Gastrocnemius medialis (tissue), 4 donors: ENCODE data around the gene CFAP97D2. TPM values are rescaled to one million over a fixed set of nuclear protein-coding genes. Genes with fewer than 3 reads are reported as not detected.
"Not testable (repeated sequence)": the region's sequence is repeated elsewhere in the genome, so short reads cannot be mapped to it uniquely, and the experiment has no call there.

Source experiments
- ATAC-seq, 2 donors: fragments of 150-250 bp; one replicate each; pipeline ENCODE4 v1.9.1; 2016
- DNase-seq, 2 donors: peaks; one replicate each; pipeline ENCODE4 v3.0.0-alpha.2; 2019
- H3K27ac ChIP-seq, 4 donors: fragments of 200-600 bp; sonication (generic); 1 replicate in 1 of 4; 2 replicates in 3 of 4; pipeline ENCODE4 v1.5.1; 2016 to 2018; ENCODE audit warnings: mild to moderate bottlenecking in 2 of 4, moderate library complexity in 1 of 4
- H3K27me3 ChIP-seq, 3 donors: fragments of 200-600 bp; sonication (generic) in 2 of 3; 1 replicate in 1 of 3; 2 replicates in 2 of 3; pipeline versions ENCODE4 v1.5.1 to v1.6.0; 2016 to 2019; ENCODE audit warnings: mild to moderate bottlenecking in 1 of 3, moderate library complexity in 1 of 3
- H3K36me3 ChIP-seq, 2 donors: fragments of 200-600 bp; sonication (generic) in 1 of 2; one replicate each; pipeline ENCODE4 v1.5.1; 2017 to 2018
- H3K4me1 ChIP-seq, 2 donors: fragments of 200-600 bp; sonication (generic) in 1 of 2; one replicate each; pipeline ENCODE4 v1.5.1; 2016 to 2017; ENCODE audit warnings: mild to moderate bottlenecking in 2 of 2
- H3K4me3 ChIP-seq, 4 donors: fragments of 200-600 bp; sonication (generic) in 3 of 4; 1 replicate in 1 of 4; 2 replicates in 3 of 4; pipeline ENCODE4 v1.5.1; 2016 to 2019; ENCODE audit warnings: mild to moderate bottlenecking in 2 of 4
- H3K9me3 ChIP-seq, 3 donors: fragments of 200-600 bp; sonication (generic) in 2 of 3; 1 replicate in 1 of 3; 2 replicates in 2 of 3; pipeline ENCODE4 v1.5.1; 2016 to 2019
- POLR2A ChIP-seq, 2 donors: fragments of 450-650 bp; IDR thresholded peaks; one replicate each; pipeline ENCODE4 v1.6.1; 2017; ENCODE audit warnings: antibody characterized with exemption in 2 of 2, mild to moderate bottlenecking in 2 of 2, moderate library complexity in 2 of 2
- in situ Hi-C, 4 donors: fragments of 200-750 bp; cut with MboI; loops; one replicate each; pipeline versions ENCODE4 v1.15.0 to v1.8.0; 2017; ENCODE audit warnings: low sequenced_read_pairs in 4 of 4
- intact Hi-C: fragments of 100-400 bp; cut with DNase I; formaldehyde crosslinking; loops from one replicate; pipeline ENCODE4 v1.15.1; 2023; ENCODE audit warnings: low total_unique reads
- total RNA-seq, 4 donors: library from RNA; depleted of rRNA; stranded (reverse); fragments of >200 nt; gene quantifications; one replicate each; pipeline versions ENCODE4 v1.1.0 to v1.2.3, GENCODE V29; 2016
- TF ChIP-seq, protein P1 (sequence below), 5 experiments: fragments of 450-650 bp in 3 of 5; fragments of 200-600 bp in 2 of 5; sonication (generic) in 2 of 5; IDR thresholded peaks in 4 of 5; conservative IDR thresholded peaks in 1 of 5; 1 replicate in 4 of 5; 2 replicates in 1 of 5; pipeline ENCODE4 v1.5.1; 2016 to 2019; ENCODE audit warnings: antibody characterized with exemption in 5 of 5, mild to moderate bottlenecking in 3 of 5, moderate library complexity in 3 of 5

The CFAP97D2 gene
- total RNA-seq, 4 donors from 2014 or later, result not detected

DNA sequence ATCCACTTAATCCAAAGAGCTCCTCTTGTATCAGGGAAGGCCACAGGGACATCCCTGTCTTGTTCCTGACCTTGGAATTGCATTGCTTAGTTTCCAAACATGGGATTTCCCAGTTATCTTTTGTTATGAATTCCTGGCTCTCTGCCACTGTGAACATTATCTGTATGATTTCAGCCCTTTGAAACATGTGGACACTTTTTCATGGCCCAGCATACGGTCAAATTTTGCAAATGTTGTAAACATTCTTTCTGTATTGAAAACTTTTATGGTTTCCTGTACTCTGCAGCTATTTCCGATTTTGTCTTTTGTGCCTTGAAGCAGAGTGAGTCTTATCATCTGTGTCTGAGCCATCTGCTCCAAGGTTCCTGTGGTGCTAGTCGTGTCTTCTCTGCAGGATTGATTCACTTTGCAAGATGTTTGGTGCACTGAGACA is 4.5 kb upstream of the CFAP97D2 start:
- TF ChIP-seq, protein P1, sequence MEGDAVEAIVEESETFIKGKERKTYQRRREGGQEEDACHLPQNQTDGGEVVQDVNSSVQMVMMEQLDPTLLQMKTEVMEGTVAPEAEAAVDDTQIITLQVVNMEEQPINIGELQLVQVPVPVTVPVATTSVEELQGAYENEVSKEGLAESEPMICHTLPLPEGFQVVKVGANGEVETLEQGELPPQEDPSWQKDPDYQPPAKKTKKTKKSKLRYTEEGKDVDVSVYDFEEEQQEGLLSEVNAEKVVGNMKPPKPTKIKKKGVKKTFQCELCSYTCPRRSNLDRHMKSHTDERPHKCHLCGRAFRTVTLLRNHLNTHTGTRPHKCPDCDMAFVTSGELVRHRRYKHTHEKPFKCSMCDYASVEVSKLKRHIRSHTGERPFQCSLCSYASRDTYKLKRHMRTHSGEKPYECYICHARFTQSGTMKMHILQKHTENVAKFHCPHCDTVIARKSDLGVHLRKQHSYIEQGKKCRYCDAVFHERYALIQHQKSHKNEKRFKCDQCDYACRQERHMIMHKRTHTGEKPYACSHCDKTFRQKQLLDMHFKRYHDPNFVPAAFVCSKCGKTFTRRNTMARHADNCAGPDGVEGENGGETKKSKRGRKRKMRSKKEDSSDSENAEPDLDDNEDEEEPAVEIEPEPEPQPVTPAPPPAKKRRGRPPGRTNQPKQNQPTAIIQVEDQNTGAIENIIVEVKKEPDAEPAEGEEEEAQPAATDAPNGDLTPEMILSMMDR (IDR thresholded peaks at IDR 0.05 in 4 of 5, conservative IDR thresholded peaks at IDR 0.05 in 1 of 5), result no peak
- TF ChIP-seq POLR2A (IDR thresholded peaks at IDR 0.05), result no peak
- H3K36me3 ChIP-seq, result no peaks in the 10 kb centered on the region
- peaks cover 7 to 15% (median 12%) of the 10 kb centered on the region in 3 donors for H3K27me3 ChIP-seq
- H3K9me3 ChIP-seq, result no peaks in the 10 kb centered on the region
- H3K27ac ChIP-seq, result no peak overlapping the region
- in situ Hi-C loops, result no loop called here
- H3K4me1 ChIP-seq, result no peaks in the 10 kb centered on the region
- DNase-seq (no peak), ATAC-seq (no peak)
- no peak overlapping the region for H3K4me3 ChIP-seq
- intact Hi-C loops, result no loop called here

DNA sequence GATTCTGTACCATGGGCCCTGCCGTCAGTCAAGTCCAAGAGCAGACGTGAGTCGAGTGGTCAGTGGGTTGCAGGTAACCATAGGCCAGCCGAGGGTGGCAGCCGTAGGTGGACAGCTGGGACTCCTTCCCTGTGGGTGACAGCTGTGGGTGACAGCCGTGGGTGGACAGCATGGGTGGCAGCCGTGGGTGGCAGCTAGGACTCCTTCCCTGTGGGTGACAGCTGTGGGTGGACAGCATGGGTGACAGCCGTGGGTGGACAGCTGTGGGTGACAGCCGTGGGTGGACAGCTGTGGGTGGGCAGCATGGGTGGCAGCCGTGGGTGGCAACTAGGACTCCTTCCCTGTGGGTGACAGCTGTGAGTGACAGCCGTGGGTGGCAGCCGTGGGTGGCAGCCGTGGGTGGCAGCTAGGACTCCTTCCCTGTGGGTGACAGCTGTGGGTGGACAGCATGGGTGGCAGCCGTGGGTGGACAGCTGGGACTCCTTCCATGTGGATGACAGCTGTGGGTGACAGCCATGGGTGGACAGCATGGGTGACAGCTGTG is 2.6 kb upstream of the CFAP97D2 start:
- in situ Hi-C loops, H3K4me1 ChIP-seq, H3K4me3 ChIP-seq, intact Hi-C loops, ATAC-seq, DNase-seq, H3K36me3 ChIP-seq, H3K27ac ChIP-seq, H3K9me3 ChIP-seq: not testable (repeated sequence)
- H3K27me3 ChIP-seq, result peaks cover 7 to 20% (median 15%) of the 10 kb centered on the region in 3 donors

DNA sequence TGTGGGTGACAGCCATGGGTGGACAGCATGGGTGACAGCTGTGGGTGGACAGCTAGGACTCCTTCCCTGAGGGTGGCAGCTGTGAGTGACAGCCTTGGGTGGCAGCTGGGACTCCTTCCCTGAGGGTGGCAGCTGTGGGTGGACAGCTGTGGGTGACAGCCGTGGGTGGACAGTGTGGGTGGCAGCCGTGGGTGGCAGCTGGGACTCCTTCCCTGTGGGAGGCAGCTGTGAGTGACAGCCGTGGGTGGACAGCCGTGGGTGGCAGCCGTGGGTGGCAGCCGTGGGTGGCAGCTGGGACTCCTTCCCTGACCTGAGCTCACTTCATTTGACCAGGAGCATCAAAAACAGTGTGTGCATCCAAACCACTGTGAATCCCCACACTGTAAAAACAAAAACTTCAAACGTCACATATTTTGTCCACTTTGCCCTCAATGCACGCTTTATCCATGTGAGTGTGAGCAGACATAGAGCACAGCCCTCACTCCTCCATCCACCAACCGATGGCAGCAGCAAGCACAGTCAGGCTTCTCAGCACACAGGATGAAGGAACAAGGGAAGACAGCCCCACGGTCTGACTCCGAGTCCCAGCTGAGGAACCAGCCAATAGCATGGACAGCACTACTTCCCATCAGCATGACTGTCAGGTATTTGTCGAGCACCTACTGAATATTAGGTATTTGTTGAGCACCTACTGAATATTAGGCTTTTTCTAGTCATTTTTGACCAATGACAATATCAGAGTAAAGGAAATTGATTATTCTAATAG is 1.6 kb upstream of the CFAP97D2 start:
- H3K4me1 ChIP-seq, result no peaks in the 10 kb centered on the region
- H3K27ac ChIP-seq, result no peak overlapping the region
- intact Hi-C loops, result no loop called here
- no peak overlapping the region for H3K4me3 ChIP-seq
- H3K36me3 ChIP-seq, result no peaks in the 10 kb centered on the region
- DNase-seq (no peak), ATAC-seq (no peak)
- in situ Hi-C loops, result no loop called here
- no peaks in the 10 kb centered on the region for H3K9me3 ChIP-seq
- H3K27me3 ChIP-seq, result peaks cover 7 to 20% (median 15%) of the 10 kb centered on the region in 3 donors
- TF ChIP-seq POLR2A (IDR thresholded peaks at IDR 0.05), result no peak
- TF ChIP-seq, protein P1 (IDR thresholded peaks at IDR 0.05 in 4 of 5, conservative IDR thresholded peaks at IDR 0.05 in 1 of 5), result no peak

DNA sequence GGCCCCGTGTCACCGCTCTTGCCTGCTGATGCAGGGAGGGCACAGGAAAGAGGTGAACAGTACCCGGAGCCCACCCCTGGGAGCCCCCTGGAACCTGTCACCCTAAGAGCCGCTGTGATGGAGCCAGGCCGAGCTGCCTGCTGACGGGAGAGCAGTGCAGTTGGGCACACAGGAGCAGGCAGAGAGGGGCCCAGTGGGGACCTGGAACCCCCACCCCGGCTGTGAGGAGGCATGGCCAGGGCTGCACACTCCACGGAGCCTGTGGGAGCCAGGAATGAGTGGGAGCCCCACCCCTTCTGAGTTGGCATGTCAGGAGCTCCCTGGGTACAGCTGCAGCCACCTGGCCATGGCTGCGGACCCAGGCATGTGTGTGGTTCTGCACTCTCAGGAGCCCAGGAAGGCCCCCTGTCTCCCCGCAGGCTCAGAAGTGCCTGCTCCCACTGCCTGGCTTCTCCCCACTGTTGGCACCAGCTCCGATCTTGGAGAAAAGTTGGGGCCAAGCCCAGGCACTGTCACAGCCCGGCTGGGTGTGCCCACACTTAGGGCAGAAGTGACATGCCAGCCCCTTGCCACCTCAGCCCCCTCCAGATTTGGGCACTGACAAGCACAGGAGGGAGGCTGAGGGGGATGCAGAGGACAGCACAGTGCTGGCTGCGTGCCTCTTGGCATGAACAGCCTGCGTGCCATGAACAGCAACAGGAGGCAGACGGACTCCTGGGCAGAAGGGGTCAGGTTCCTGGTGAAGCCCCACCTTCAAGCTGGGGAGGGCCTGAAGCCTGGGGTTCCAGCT is 6.3 kb downstream of the CFAP97D2 start:
- DNase-seq (no peak), ATAC-seq (no peak)
- TF ChIP-seq, protein P1 (IDR thresholded peaks at IDR 0.05 in 4 of 5, conservative IDR thresholded peaks at IDR 0.05 in 1 of 5), result no peak
- no peak for TF ChIP-seq POLR2A (IDR thresholded peaks at IDR 0.05)
- Histone ChIP-seq H3K4me1 (peaks cover 0 to 3% of the 10 kb centered on the region in 2 donors), H3K4me3 (no peak overlapping the region), H3K9me3 (no peaks in the 10 kb centered on the region), H3K27ac (no peak overlapping the region), H3K36me3 (no peaks in the 10 kb centered on the region), H3K27me3 (no peaks in the 10 kb centered on the region)
- intact Hi-C loops (no loop called here), in situ Hi-C loops (no loop called here)

DNA sequence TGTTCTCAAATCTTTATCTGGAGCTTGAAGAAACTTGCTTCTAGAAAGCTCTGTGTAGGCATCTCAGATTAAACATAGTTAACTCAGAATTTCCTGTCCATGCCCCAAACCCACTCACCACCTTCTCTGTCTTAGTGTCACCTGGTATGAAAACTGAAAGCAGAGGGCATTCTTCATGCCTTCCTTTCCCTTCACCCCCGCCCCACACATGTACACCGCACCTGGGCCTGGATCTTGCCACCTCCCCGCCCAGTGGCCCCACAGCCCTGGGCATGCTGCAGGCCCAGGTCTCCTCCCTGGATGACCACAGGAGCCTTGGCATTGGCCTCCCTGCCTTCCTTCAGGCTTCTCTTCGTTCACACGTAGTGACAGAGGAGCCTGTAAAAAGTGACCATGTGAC is 15.8 kb downstream of the CFAP97D2 start:
- no peak for ATAC-seq
- Histone ChIP-seq H3K27ac (no peak overlapping the region), H3K36me3 (no peaks in the 10 kb centered on the region), H3K27me3 (peaks cover 0 to 6% (median 0%) of the 10 kb centered on the region in 3 donors), H3K4me1 (no peaks in the 10 kb centered on the region), H3K4me3 (no peak overlapping the region), H3K9me3 (no peaks in the 10 kb centered on the region)
- TF ChIP-seq POLR2A (IDR thresholded peaks at IDR 0.05), result no peak
- TF ChIP-seq, protein P1 (IDR thresholded peaks at IDR 0.05 in 4 of 5, conservative IDR thresholded peaks at IDR 0.05 in 1 of 5), result no peak
- intact Hi-C loops, result no loop called here
- no peak for DNase-seq
- in situ Hi-C loops, result no loop called here
